ENCODE data around the gene ZNFX1.
A peak's percentile ranks its signal among the peaks of the same experiment; 100 is the strongest.
"Not testable (repeated sequence)": the region's sequence is repeated elsewhere in the genome, so short reads cannot be mapped to it uniquely, and the experiment has no call there.

ZNFX1 gene

GRCh38 chr20:49278036-49278817 lies at the start of gene ZNFX1:
TSS of gene ZNFX1 (minus strand) at chr20:49278057. CDS start at chr20:49275839, 2,218 bp downstream.
- DNase-seq (ENCODE audit: low read depth in 2 of 2), result peak; percentile 96 to 98

- no peak for DNase-seq (ENCODE audit: low read depth in 2 of 2)
These were observed 48.2 kb upstream of the ZNFX1 start for GRCh38 chr20:49326026-49326425.

- DNase-seq (ENCODE audit: low read depth in 2 of 2), result no peak
These were observed 46.4 kb upstream of the ZNFX1 start for GRCh38 chr20:49324306-49324705.

- DNase-seq (ENCODE audit: low read depth in 2 of 2), result peak in 1 of 2 donors; percentile 9
These were observed 45.9 kb upstream of the ZNFX1 start for GRCh38 chr20:49323622-49324238.

GRCh38 chr20:49320460-49320859 lies 42.6 kb upstream of the ZNFX1 start:
- no peak for DNase-seq (ENCODE audit: low read depth in 2 of 2)

GRCh38 chr20:49319208-49319809 lies 41.5 kb upstream of the ZNFX1 start:
- DNase-seq (ENCODE audit: low read depth in 2 of 2), result no peak

- peak in 1 of 2 donors; percentile 5 for DNase-seq (ENCODE audit: low read depth in 2 of 2)
These were observed 40.8 kb upstream of the ZNFX1 start for GRCh38 chr20:49318430-49319207.

GRCh38 chr20:49318091-49318429 lies 40.2 kb upstream of the ZNFX1 start:
- no peak for DNase-seq (ENCODE audit: low read depth in 2 of 2)

GRCh38 chr20:49316704-49317103 lies 38.8 kb upstream of the ZNFX1 start:
- DNase-seq (ENCODE audit: low read depth in 2 of 2), result no peak

GRCh38 chr20:49315580-49315979 lies 37.7 kb upstream of the ZNFX1 start:
- no peak for DNase-seq (ENCODE audit: low read depth in 2 of 2)

GRCh38 chr20:49314052-49314451 lies 36.2 kb upstream of the ZNFX1 start:
- not testable (repeated sequence) for DNase-seq (ENCODE audit: low read depth in 2 of 2)

- no peak for DNase-seq (ENCODE audit: low read depth in 2 of 2)
These were observed 35.4 kb upstream of the ZNFX1 start for GRCh38 chr20:49313283-49313682.

- DNase-seq (ENCODE audit: low read depth in 2 of 2), result no peak
These were observed 34.8 kb upstream of the ZNFX1 start for GRCh38 chr20:49312661-49313060.

GRCh38 chr20:49310705-49311104 lies 32.8 kb upstream of the ZNFX1 start:
- DNase-seq (ENCODE audit: low read depth in 2 of 2), result no peak

- no peak for DNase-seq (ENCODE audit: low read depth in 2 of 2)
These were observed 31.0 kb upstream of the ZNFX1 start for GRCh38 chr20:49308875-49309274.

GRCh38 chr20:49306903-49307620 lies 29.2 kb upstream of the ZNFX1 start:
- DNase-seq (ENCODE audit: low read depth in 2 of 2), result no peak

GRCh38 chr20:49303065-49303552 lies 25.3 kb upstream of the ZNFX1 start:
- DNase-seq (ENCODE audit: low read depth in 2 of 2), result no peak

GRCh38 chr20:49297605-49298530 lies 20.0 kb upstream of the ZNFX1 start:
- no peak for DNase-seq (ENCODE audit: low read depth in 2 of 2)

GRCh38 chr20:49294002-49294654 lies 16.3 kb upstream of the ZNFX1 start:
- not testable (repeated sequence) for DNase-seq (ENCODE audit: low read depth in 2 of 2)

GRCh38 chr20:49293122-49293521 lies 15.3 kb upstream of the ZNFX1 start:
- DNase-seq (ENCODE audit: low read depth in 2 of 2), result no peak

Measured in stimulated activated CD4-positive, alpha-beta T cell treated with anti-CD3 and anti-CD28 coated beads, Interleukin-1b, Interleukin-23, amount 100 ng/mL, for 4 hours (primary cell).